Right renal cortex interstitium (tissue), 3 donors: ENCODE measurements around the gene TTK. TPM values are rescaled to one million over a fixed set of nuclear protein-coding genes. Genes with fewer than 3 reads are reported as not detected.
"Not testable (repeated sequence)": the region's sequence is repeated elsewhere in the genome, so short reads cannot be mapped to it uniquely, and the experiment has no call there.

Experiments
- DNase-seq, 3 donors: peaks; one replicate each; pipeline ENCODE4 v3.0.0-alpha.2; 2013; ENCODE audit warnings: low read depth in 3 of 3, low spot score in 2 of 3
- polyA plus RNA-seq, 3 donors: library from polyadenylated mRNA; unstranded; fragments of 120-200 nt; gene quantifications; one replicate each; pipeline ENCODE4 v1.2.1, GENCODE V29; 2013; ENCODE audit not compliant: insufficient read length in 3 of 3

The TTK gene
- polyA plus RNA-seq, 3 donors = 22.4 to 25.8 (median 23.6) TPM

DNA sequence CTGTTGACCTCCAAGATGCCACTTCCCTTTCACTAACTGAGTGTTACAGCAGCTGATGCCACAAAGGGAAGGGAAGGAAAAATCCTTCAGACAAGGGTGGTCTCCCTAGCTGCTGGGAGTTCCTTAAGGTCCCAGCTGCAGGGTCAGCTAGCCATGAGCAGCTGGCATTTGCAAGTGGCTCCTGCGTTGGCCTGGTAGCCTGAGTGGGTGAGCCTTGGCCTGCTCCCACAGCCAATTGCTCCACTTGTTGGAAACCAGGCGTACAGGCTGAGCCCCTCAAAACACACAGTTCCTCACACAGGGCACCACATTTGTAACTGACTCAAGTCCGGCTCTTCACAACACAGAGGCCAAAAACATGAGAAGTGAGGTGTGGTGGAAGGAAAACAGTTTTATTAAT lies 16.7 kb downstream of the TTK start:
- no peak for DNase-seq

DNA sequence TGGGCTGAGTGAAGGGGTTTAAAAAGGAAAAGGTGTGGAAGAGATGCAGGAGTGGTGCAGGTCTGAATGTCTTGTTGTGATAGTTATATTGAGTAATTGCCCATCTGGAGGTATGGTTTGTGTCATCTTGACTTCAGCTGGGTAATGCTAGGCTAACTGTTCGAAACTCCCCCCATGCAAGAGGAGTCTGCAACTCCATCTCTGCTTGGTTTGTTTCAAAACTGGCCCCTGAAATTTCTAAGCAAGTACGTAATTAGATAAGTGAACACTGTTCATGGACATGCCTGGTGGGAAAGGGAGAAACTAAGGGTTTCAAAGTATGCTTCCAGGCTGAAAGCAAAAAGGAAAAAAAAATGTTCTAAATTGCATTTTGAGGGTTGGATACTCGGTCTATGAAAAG lies 17.1 kb downstream of the TTK start:
- DNase-seq = no peak

DNA sequence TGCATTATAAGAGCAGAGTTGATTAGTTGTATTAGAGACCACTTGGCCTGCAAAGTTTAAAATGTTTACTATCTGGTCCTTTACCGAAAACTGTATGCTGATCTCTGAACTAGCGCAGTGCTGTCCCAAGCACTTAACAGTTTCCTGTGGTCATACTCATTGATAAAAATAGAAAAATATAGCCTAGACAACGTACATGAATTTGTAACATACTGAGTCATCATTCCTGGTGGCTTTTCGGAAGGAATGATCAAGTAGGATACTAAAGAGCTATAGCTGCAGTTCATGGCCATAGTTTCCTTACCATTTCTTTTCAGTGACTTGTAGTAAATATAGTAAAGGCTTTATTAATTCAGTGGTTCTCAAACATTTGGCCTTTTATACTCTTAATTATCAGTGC lies 18.4 kb downstream of the TTK start:
- no peak for DNase-seq

DNA sequence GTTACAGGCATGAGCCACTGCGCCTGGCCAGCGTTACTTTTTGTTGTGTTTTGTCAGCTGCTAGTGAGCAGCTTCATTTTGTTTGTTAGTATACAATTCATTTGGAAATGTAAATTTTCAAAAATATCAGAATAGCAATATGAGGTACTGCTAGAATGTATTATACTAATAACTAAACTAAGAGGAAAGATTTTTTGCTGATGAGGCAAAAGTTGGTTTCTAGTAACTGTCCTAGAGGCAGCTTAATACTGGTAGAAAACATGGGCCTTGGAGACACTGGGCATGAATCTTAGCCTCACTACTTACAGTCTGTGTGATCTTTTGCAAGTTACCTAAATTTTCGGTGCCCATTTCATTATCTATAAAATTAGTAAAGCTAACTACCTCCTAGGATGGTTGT lies 24.1 kb downstream of the TTK start:
- no peak for DNase-seq

DNA sequence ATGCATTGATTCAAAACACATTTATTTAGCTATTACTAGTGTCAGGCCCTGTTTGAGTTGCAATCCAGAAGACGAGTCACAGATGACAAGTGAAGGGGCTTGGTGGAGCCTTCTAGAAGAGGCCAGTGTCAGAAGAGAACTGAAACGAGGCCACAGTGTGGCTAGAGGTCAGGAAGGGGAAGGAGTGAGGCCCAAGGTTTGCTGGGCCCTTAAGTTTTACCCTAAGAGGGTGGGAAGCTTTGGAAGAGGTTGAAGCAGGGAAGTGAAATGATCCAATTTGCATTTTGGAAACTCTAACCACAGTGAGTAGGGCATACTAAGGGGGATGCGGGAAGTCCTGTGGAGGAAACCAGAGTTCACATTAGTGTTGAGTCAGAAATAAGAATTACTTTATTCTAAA lies 25.0 kb downstream of the TTK start:
- no peak for DNase-seq

DNA sequence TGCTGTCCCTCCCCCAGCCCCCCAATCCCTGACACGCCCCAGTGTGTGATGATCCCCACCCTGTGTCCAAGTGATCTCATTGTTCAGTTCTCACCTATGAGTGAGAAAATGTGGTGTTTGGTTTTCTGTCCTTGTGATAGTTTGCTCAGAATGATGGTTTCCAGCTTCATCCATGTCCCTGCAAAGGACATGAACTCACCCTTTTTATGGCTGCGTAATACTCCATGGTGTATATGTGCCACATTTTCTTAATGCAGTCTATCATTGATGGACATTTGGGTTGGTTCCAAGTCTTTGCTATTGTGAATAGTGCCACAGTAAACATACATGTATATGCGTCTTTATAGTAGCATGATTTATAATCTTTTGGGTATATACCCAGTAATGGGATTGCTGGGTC lies 43.8 kb downstream of the TTK start:
- not testable (repeated sequence) for DNase-seq

DNA sequence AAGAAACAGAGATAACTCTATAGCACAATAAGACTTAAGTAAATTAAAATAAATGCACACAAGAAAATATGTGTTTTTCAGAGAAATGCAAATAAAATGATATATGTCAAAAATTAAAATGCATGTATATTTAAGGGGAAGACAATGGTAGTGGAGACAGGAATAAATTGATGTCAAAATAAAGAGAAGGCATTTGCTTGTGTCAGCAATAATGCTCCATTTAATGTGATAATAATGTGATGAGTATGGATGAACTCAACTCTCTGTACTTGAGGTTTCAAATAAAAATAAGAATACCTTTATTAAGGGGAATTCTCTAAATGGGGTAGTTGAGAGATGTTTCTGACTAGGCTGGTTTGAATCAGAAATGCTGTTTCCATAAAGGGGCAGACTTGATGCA lies 56.3 kb downstream of the TTK start:
- DNase-seq = no peak

DNA sequence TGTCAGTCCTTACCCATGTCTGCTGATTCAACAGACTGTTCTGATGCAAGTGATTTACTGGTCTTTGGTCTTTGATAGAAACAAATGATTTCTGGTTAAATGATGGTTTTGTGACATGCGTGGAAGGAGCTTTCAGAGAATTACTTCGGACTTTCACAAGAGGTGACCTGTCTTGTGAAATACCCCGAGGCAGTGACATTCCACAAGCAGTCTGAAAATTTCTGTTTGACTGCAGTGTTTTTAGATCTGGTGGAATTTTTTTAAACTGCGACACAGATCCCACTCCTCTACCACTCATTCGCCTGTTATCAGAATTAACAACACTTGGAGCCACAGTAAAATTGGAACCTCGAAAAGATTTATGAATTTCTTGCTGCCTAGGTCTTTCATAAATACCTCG lies 63.7 kb downstream of the TTK start:
- not testable (repeated sequence) for DNase-seq

DNA sequence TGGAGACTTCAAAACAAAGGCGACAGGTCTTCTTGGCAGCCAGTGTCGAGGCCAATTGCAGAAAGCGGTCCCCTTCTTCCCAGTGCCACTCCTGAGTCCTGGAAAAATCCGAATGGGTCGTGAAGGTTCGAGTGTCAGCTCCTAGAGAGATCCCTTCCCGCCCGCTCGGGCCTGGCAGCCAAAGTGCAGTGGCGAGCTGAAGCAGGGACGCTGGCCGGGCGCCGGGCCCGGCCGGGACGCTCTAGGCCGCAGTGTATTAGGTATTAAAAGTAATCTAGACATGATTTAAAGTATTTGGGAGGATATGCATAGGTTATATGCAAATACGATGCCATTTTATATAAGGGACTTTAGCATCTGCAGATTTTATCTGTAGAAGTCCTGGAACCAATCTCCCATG lies 66.0 kb downstream of the TTK start:
- DNase-seq = not testable (repeated sequence)

DNA sequence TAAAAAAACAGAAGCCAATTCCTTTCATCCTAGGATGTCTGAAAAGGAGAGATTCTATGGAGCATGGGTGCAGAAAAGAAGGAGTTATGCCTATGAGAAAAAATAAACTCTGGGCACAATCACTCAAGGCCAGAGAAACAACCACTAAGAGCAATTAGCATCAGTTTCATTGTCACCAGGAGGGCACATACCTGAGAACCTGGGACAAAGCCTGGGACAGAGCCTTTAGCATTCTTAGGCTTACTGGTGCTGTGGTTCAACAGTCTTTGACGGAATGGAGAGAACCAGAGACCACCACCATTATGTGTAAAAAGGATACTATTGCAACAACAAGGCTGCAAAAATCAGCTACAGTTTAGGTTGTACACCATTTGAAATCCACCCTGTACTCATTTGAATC lies 72.6 kb downstream of the TTK start:
- no peak for DNase-seq

DNA sequence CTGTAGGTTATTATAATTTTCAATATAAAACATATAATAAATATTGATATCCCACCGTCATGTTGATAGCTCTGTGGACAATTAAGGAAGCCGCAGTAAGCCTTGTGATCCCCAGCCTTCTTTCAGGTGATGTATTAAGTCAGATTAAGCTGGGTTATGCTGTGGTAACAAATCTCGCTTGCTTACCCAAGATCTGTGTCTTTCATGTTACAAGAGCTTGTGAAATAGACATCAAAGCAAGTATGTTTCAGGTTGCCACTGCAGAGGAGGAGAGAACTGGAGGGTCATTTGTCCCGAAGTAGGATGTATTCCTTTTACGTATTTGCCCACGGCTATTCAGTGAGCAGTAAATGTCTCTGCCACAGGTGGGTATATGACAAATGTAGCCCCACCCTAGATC lies 84.2 kb downstream of the TTK start:
- DNase-seq = no peak

DNA sequence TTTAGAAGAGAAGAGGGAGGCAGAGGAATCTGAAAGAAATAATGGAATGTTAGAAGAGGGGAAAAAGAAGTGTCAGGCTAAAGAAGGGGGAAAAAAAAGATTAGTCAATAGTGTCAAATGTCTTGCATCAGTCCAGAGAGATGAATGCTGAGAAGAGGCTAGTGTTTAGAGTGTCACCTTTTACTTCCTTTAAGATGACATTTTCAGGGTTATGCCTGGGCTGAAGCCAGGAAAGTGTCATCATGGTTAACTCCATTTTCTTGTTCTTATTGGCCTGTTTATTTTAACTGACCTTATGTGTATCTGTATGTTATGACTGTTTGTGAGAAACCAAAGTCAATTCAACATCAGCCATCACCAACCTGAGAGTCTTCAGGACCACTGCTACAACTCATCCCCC lies 87.1 kb downstream of the TTK start:
- no peak for DNase-seq

Other genes starting within 250 kb of the TTK start
- gene ELOVL4, start 57.1 kb upstream of the TTK start, polyA plus RNA-seq = 1 to 10 TPM; 3.2 to 4.1 (median 3.5) TPM
- 10 to 100 TPM; 29.7 to 33.9 (median 32.2) TPM for gene BCKDHB, start 102.0 kb downstream of the TTK start, polyA plus RNA-seq